Hepatic stellate cell (primary cell): ENCODE measurements around the gene SNAP29.
A peak's percentile ranks its signal among the peaks of the same experiment; 100 is the strongest.
"Not testable (repeated sequence)": the region's sequence is repeated elsewhere in the genome, so short reads cannot be mapped to it uniquely, and the experiment has no call there.

Source experiments
- DNase-seq: peaks from one replicate; pipeline ENCODE4 v3.0.0; 2011; ENCODE audit warnings: low spot score

The SNAP29 gene

GRCh38 chr22:20834725-20835124, 24.1 kb upstream of the SNAP29 start:
- no peak for DNase-seq

- DNase-seq, result no peak
These were observed 21.6 kb upstream of the SNAP29 start for GRCh38 chr22:20836987-20837823.

GRCh38 chr22:20839354-20839753, 19.5 kb upstream of the SNAP29 start:
- DNase-seq, result not testable (repeated sequence)

- no peak for DNase-seq
These were observed 18.8 kb upstream of the SNAP29 start for GRCh38 chr22:20839837-20840645.

- DNase-seq, result no peak
These were observed 18.0 kb upstream of the SNAP29 start for GRCh38 chr22:20840646-20841371.

- no peak for DNase-seq
These were observed 15.3 kb upstream of the SNAP29 start for GRCh38 chr22:20843501-20843900.

- no peak for DNase-seq
These were observed 14.5 kb upstream of the SNAP29 start for GRCh38 chr22:20844055-20845037.

GRCh38 chr22:20847318-20847822, 11.4 kb upstream of the SNAP29 start:
- no peak for DNase-seq

- no peak for DNase-seq
These were observed 6.7 kb upstream of the SNAP29 start for GRCh38 chr22:20852076-20852475.

- DNase-seq, result no peak
These were observed 6.3 kb upstream of the SNAP29 start for GRCh38 chr22:20852503-20852902.

- DNase-seq, result no peak
These were observed 5.6 kb upstream of the SNAP29 start for GRCh38 chr22:20853236-20853660.

GRCh38 chr22:20857247-20857643, 1.6 kb upstream of the SNAP29 start:
- no peak for DNase-seq

- DNase-seq, result peak; percentile 85
These were observed 781 bp upstream of the SNAP29 start for GRCh38 chr22:20857838-20858614.

- DNase-seq, result no peak
These were observed 808 bp downstream of the SNAP29 start for GRCh38 chr22:20859615-20860014.

GRCh38 chr22:20862540-20862939, 3.7 kb downstream of the SNAP29 start:
- DNase-seq, result no peak

GRCh38 chr22:20863366-20863765, 4.6 kb downstream of the SNAP29 start:
- DNase-seq, result no peak

GRCh38 chr22:20864186-20864908, 5.5 kb downstream of the SNAP29 start:
- no peak for DNase-seq

- DNase-seq, result no peak
These were observed 6.5 kb downstream of the SNAP29 start for GRCh38 chr22:20865331-20865730.

- no peak for DNase-seq
These were observed 7.2 kb downstream of the SNAP29 start for GRCh38 chr22:20865875-20866445.
